Common myeloid progenitor, CD34-positive (primary cell): ENCODE measurements around the gene BBS10.
"Not testable (repeated sequence)": the region's sequence is repeated elsewhere in the genome, so short reads cannot be mapped to it uniquely, and the experiment has no call there.

Source experiments
- CTCF ChIA-PET: fragments of 350-600 bp; sonication (Branson Sonifier 250); formaldehyde crosslinking; loops from one replicate; lab custom pipeline; 2021; ENCODE audit warnings: antibody characterized with exemption; lab: Charles Lee
- POLR2A ChIA-PET: fragments of 350-600 bp; sonication (Branson Sonifier 250); formaldehyde crosslinking; loops from one replicate; lab custom pipeline; 2021; ENCODE audit warnings: antibody characterized with exemption; lab: Charles Lee
- DNase-seq, 3 donors: peaks; one replicate each; pipeline versions ENCODE4 v3.0.0 to v3.0.0-alpha.2; 2013
- H3K27ac ChIP-seq, 2 experiments: 1 replicate in 1 of 2; 2 replicates in 1 of 2; pipeline ENCODE4 v1.7.0; 2013; ENCODE audit warnings: inconsistent platforms in 2 of 2, low read length in 2 of 2, mild to moderate bottlenecking in 2 of 2, low read depth in 1 of 2, moderate library complexity in 1 of 2; ENCODE audit not compliant: severe bottlenecking in 2 of 2, insufficient read depth in 1 of 2, poor library complexity in 1 of 2
- H3K27me3 ChIP-seq, 5 experiments: replicated peaks in 2 of 5; 1 replicate in 3 of 5; 2 replicates in 2 of 5; pipeline versions ENCODE4 v1.6.1 to v1.7.0; 2013; ENCODE audit warnings: low read length in 4 of 5, mild to moderate bottlenecking in 2 of 5, moderate library complexity in 2 of 5, inconsistent platforms in 1 of 5; ENCODE audit not compliant: insufficient read depth in 5 of 5, control insufficient read depth in 4 of 5
- H3K36me3 ChIP-seq, 4 experiments: 1 replicate in 2 of 4; 2 replicates in 2 of 4; pipeline versions ENCODE4 v1.6.1 to v1.7.0; 2013; ENCODE audit warnings: low read length in 3 of 4, control low read depth in 1 of 4, mild to moderate bottlenecking in 1 of 4; ENCODE audit not compliant: control insufficient read depth in 4 of 4, insufficient read depth in 4 of 4
- H3K4me1 ChIP-seq, 4 experiments: 1 replicate in 3 of 4; 2 replicates in 1 of 4; pipeline versions ENCODE4 v1.6.1 to v1.7.1; 2013; ENCODE audit warnings: low read length in 3 of 4, mild to moderate bottlenecking in 3 of 4, control low read depth in 1 of 4, inconsistent platforms in 1 of 4, moderate library complexity in 1 of 4; ENCODE audit not compliant: control insufficient read depth in 4 of 4, insufficient read depth in 4 of 4; ENCODE audit errors: control extremely low read depth in 1 of 4
- H3K4me3 ChIP-seq, 7 experiments: 1 replicate in 4 of 7; 2 replicates in 3 of 7; pipeline versions ENCODE4 v1.5.1 to v1.7.0; 2013; ENCODE audit warnings: mild to moderate bottlenecking in 7 of 7, low read length in 6 of 7, moderate library complexity in 6 of 7, inconsistent platforms in 2 of 7, low read depth in 2 of 7, control low read depth in 1 of 7; ENCODE audit not compliant: insufficient read depth in 4 of 7, control insufficient read depth in 1 of 7; ENCODE audit errors: extremely low read depth in 1 of 7
- H3K9me3 ChIP-seq, 5 experiments: 1 replicate in 4 of 5; 2 replicates in 1 of 5; pipeline versions ENCODE4 v1.6.1 to v1.7.1; 2013; ENCODE audit warnings: low read length in 4 of 5, mild to moderate bottlenecking in 2 of 5, inconsistent platforms in 1 of 5, low read depth in 1 of 5, moderate library complexity in 1 of 5; ENCODE audit not compliant: control insufficient read depth in 4 of 5, insufficient read depth in 2 of 5; ENCODE audit errors: control extremely low read depth in 1 of 5
- WGBS: methylation state at CpG from one replicate; pipeline ENCODE4 v1.1.5; 2013; ENCODE audit not compliant: insufficient coverage; 5-methylcytosine and 5-hydroxymethylcytosine counted together

The BBS10 gene

DNA sequence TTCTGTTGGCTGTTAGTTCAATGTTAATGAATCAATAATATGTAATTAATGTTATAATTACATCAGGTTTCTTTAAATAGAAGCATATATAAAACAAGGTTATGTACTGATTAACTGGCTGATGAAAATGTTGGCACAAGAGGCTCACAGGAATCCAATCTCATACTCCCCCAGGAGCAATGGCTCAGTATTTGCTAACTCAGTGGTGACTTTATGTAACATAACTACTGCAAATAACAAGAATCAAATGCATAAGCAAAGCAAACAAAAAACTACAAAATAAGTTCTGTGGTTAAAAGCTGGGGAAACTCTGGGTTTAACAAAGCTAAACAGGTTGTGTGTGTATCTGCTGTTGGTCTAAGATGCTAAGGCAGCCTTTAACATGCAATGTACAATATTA lies 27.7 kb upstream of the BBS10 start:
- CTCF ChIA-PET, result no interaction called here

DNA sequence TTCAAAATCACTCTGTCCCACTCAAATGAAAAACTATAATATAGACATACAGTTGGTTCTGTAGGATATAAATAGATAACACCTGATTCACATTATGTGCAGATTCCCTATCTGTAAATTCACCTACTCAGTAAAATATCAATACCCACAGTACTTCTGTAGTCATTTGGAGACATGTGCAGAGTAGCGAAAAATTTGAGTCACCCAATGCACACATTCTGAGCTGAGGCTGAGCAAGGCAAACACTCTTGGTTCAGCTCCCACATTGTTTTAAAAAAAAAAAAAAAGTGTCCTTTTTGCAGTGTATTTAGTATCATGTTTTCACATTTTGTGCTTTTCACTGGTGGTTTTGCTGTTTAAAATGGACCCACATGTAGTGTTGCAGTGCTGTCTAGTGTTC lies 27.3 kb upstream of the BBS10 start:
- no peak for DNase-seq
- POLR2A ChIA-PET, result no interaction called here
- H3K36me3 ChIP-seq, result peaks cover 5 to 31% (median 26%) of the 10 kb centered on the region in 4 experiments
- no CpG with 5 or more reads among the region's 1 CpG for WGBS
- H3K4me3 ChIP-seq, result no peak overlapping the region
- CTCF ChIA-PET, result no interaction called here
- no peaks in the 10 kb centered on the region for H3K4me1 ChIP-seq
- H3K9me3 ChIP-seq, result peaks cover 0 to 2% (median 0%) of the 10 kb centered on the region in 5 experiments
- H3K27ac ChIP-seq, result no peak overlapping the region
- no peaks in the 10 kb centered on the region for H3K27me3 ChIP-seq

More for the DNA sequence above, 27.7 kb upstream of the BBS10 start:
- POLR2A ChIA-PET, result no interaction called here
- Histone ChIP-seq H3K4me1 (no peaks in the 10 kb centered on the region), H3K4me3 (no peak overlapping the region), H3K36me3 (peaks cover 5 to 28% (median 23%) of the 10 kb centered on the region in 4 experiments), H3K27me3 (no peaks in the 10 kb centered on the region), H3K27ac (no peak overlapping the region), H3K9me3 (peaks cover 0 to 2% (median 0%) of the 10 kb centered on the region in 5 experiments)
- DNase-seq, result no peak

DNA sequence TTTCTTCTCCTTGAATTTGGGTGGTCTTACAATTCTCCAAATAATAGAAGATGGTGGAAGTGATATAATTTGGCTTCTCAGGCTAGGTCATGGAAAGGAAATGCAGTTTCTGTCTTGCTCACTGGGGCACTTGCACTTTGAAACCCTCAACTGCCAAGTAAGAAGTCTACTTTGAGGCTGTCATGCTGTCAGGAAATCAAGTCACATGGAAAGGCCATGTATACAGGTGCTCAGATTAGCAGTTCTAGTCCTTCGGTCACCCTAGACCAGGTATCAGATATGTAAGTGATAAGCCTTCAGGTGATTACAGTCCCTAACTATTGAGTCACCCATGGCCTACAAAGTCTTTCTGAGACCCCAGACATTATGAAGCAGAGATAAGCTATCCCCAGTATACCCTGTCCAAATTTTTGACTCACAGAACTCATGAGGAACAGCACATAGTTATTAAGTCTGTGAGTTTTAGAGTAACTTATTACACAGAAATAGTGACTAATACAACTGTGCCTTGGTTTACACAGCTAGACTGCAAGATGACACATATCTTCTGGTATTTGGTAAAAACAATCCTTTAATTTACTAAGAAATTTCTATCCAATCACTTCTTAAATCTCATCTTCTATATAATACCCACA lies 26.3 kb upstream of the BBS10 start:
- H3K4me3 ChIP-seq, result no peak overlapping the region
- peaks cover 0 to 2% (median 0%) of the 10 kb centered on the region in 5 experiments for H3K9me3 ChIP-seq
- ChIA-PET POLR2A (no interaction called here), CTCF (interaction anchor here (0.8 kb wide), 1 partner anchor 22 kb away, joined by 3 read pairs; no protein-coding TSS in a partner anchor)
- 100% methylated on average over 1 of the region's 1 CpG for WGBS
- no peaks in the 10 kb centered on the region for H3K4me1 ChIP-seq
- H3K27me3 ChIP-seq, result no peaks in the 10 kb centered on the region
- no peak overlapping the region for H3K27ac ChIP-seq
- DNase-seq, result no peak
- peaks cover 10 to 39% (median 33%) of the 10 kb centered on the region in 4 experiments for H3K36me3 ChIP-seq

DNA sequence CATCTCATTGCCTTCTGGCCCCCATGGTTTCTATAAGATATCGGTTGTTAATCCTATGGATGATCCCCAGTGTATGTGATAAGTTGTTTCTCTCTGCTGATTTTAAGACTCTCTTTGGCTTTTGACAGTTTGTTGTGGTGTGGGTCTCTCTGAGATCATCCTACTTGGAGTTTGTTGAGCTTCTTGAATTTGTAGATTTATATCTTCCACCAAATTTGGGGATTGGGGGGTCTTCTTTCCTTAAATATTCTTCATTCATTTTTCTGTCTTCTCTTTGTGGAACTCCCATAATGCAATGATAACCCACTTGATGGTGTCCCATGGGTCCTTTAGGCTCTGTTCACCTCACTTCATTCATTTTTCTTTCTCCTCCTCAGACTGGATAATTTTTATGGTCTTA lies 20.0 kb upstream of the BBS10 start:
- no CpG with 5 or more reads among the region's 1 CpG for WGBS
- CTCF ChIA-PET, result no interaction called here
- Histone ChIP-seq H3K36me3 (peaks cover 29 to 60% (median 42%) of the 10 kb centered on the region in 4 experiments), H3K9me3 (peaks cover 0 to 10% (median 7%) of the 10 kb centered on the region in 5 experiments), H3K27ac (no peak overlapping the region), H3K4me3 (no peak overlapping the region), H3K4me1 (no peaks in the 10 kb centered on the region), H3K27me3 (no peaks in the 10 kb centered on the region)
- DNase-seq, result peak in 1 of 3 donors; percentile 3
- POLR2A ChIA-PET, result no interaction called here

DNA sequence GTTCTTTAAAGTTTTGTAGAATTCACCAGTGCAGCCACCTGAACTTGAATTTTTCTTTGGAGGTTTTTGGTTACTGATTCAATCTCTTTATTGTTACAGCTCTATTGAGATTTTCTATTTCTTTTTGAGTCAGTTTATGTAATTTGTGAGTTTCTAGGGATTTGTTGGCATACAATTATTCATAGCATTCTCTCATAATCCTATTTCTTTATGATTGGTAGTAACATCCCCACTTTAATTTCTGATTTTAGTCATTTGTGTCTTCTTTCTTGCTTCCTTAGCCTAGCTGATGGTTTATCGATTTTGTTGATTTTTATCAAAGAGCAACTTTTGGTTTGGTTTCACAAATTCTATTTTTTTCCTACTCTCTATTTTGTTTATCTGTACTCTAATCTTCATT lies 17.9 kb upstream of the BBS10 start:
- CTCF ChIA-PET, result interaction anchor here (0.6 kb wide), 2 partner anchors 13 to 975 kb away, joined by 3 read pairs; no protein-coding TSS in a partner anchor

DNA sequence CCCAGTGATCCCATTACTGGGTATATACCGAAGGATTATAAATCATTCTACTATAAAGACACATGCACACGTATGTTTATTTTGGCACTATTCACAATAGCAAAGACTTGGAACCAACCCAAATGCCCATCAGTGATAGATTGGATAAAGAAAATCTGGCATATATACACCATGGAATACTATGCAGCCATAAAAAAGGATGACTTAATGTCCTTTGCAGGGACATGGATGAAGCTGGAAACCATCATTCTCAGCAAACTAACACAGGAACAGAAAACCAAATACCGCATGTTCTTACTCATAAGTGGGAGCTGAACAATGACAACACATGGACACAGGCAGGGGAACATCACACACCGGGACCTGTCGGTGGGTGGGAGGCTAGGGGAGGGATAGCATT lies 15.9 kb upstream of the BBS10 start:
- WGBS, result 95% methylated on average over 4 of the region's 5 CpGs
- H3K27ac ChIP-seq, H3K27me3 ChIP-seq, POLR2A ChIA-PET, H3K9me3 ChIP-seq, CTCF ChIA-PET, DNase-seq, H3K4me3 ChIP-seq, H3K4me1 ChIP-seq: not testable (repeated sequence)
- peaks cover 26 to 40% (median 30%) of the 10 kb centered on the region in 4 experiments for H3K36me3 ChIP-seq

More for the DNA sequence above, 17.9 kb upstream of the BBS10 start:
- POLR2A ChIA-PET, result no interaction called here
- Histone ChIP-seq H3K27ac (no peak overlapping the region), H3K36me3 (peaks cover 29 to 56% (median 40%) of the 10 kb centered on the region in 4 experiments), H3K27me3 (no peaks in the 10 kb centered on the region), H3K9me3 (peaks cover 0 to 10% (median 7%) of the 10 kb centered on the region in 5 experiments), H3K4me3 (no peak overlapping the region), H3K4me1 (no peaks in the 10 kb centered on the region)
- DNase-seq, result no peak
- no CpG with 5 or more reads among the region's 1 CpG for WGBS

DNA sequence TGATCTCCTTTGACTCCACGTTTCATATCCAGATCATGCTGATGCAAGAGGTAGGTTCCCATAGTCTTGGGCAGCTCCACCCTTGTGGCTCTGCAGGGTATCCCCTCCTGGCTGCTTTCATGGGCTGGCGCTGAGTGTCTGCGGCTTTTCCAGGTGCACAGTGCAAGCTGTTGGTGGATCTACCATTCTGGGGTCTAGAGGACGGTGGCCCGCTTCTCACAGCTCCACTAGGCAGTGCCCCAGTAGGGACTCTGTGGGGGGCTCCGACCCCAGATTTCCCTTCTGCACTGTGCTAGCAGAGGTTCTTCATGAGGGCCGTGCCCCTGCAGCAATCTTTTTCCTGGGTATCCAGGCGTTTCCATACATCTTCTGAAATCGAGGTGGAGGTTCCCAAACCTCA lies 12.1 kb upstream of the BBS10 start:
- no peaks in the 10 kb centered on the region for H3K4me1 ChIP-seq
- no peak overlapping the region for H3K27ac ChIP-seq
- no peaks in the 10 kb centered on the region for H3K27me3 ChIP-seq
- WGBS, result over 99% methylated on average over 9 of the region's 9 CpGs
- CTCF ChIA-PET, result interaction anchor here (1.4 kb wide), 1 partner anchor 12 kb away, joined by 3 read pairs; the partner anchor contains the start of gene BBS10
- DNase-seq, result no peak
- no peak overlapping the region for H3K4me3 ChIP-seq
- H3K9me3 ChIP-seq, result no peaks in the 10 kb centered on the region
- H3K36me3 ChIP-seq, result peaks cover 5 to 27% (median 18%) of the 10 kb centered on the region in 4 experiments
- POLR2A ChIA-PET, result no interaction called here
